HEK293 (cell line): Measurements from ENCODE around the gene MAP3K5.
A peak's percentile ranks its signal among the peaks of the same experiment; 100 is the strongest.

ENCODE experiments used
- CTCF ChIA-PET: fragments of 350-600 bp; formaldehyde crosslinking; extraction: SDS; loops from one replicate; lab custom pipeline; 2021; ENCODE audit warnings: antibody characterized with exemption; lab: Yijun Ruan, JAX
- POLR2A ChIA-PET: fragments of 300-600 bp; formaldehyde crosslinking; extraction: SDS; loops from one replicate; lab custom pipeline; 2020; ENCODE audit warnings: antibody characterized with exemption, inconsistent platforms; lab: Yijun Ruan, JAX
- H3K27ac ChIP-seq: fragments of 200-500 bp; sonication (Bioruptor generic); 2 replicates; pipeline ENCODE4 v1.5.1; 2014; ENCODE audit warnings: low read depth, low read length, control low read depth, inconsistent platforms; ENCODE audit errors: extremely low read depth
- H3K36me3 ChIP-seq, 2 experiments: fragments of 200-500 bp in 1 of 2; sonication (Bioruptor generic) in 1 of 2; 1 replicate in 1 of 2; 2 replicates in 1 of 2; pipeline ENCODE4 v1.5.1; 2014 to 2017; ENCODE audit warnings: inconsistent platforms in 2 of 2, low read length in 2 of 2; ENCODE audit not compliant: control insufficient read depth in 2 of 2, insufficient read depth in 1 of 2
- H3K4me1 ChIP-seq: fragments of 200-500 bp; sonication (Bioruptor generic); 2 replicates; pipeline ENCODE4 v1.5.1; 2014; ENCODE audit warnings: mild to moderate bottlenecking, low read length, inconsistent platforms; ENCODE audit not compliant: control insufficient read depth, insufficient read depth
- H3K4me3 ChIP-seq: 2 replicates; pipeline ENCODE4 v1.5.1; 2011; ENCODE audit warnings: low read depth, mild to moderate bottlenecking, control low read depth, low read length, moderate library complexity
- H3K9me3 ChIP-seq: fragments of 200-500 bp; sonication (Bioruptor generic); 2 replicates; pipeline ENCODE4 v1.5.1; 2014; ENCODE audit warnings: low read depth, low read length, inconsistent platforms; ENCODE audit not compliant: control insufficient read depth, insufficient read depth
- EGR2 ChIP-seq: fragments of 450-650 bp; formaldehyde crosslinking; IDR thresholded peaks from 2 replicates; pipeline ENCODE4 v1.5.1; 2016; ENCODE audit warnings: low read depth, missing biosample characterization, missing genetic modification characterization
- KLF9 ChIP-seq: fragments of 450-650 bp; formaldehyde crosslinking; IDR thresholded peaks from 2 replicates; pipeline ENCODE4 v1.5.1; 2016; ENCODE audit warnings: missing biosample characterization, missing genetic modification characterization, low read depth
- SCRT1 ChIP-seq: fragments of 450-650 bp; formaldehyde crosslinking; IDR thresholded peaks from 2 replicates; pipeline ENCODE4 v1.5.1; 2016; ENCODE audit warnings: missing biosample characterization, missing genetic modification characterization, borderline replicate concordance
- ZBTB48 ChIP-seq: fragments of 450-650 bp; formaldehyde crosslinking; IDR thresholded peaks from 2 replicates; pipeline ENCODE4 v1.5.1; 2016; ENCODE audit warnings: missing biosample characterization, missing genetic modification characterization
- ZNF10 ChIP-seq: fragments of 450-650 bp; formaldehyde crosslinking; IDR thresholded peaks from 2 replicates; pipeline ENCODE4 v1.5.1; 2017; ENCODE audit warnings: missing biosample characterization, missing genetic modification characterization
- ZNF433 ChIP-seq: fragments of 450-650 bp; formaldehyde crosslinking; IDR thresholded peaks from 2 replicates; pipeline ENCODE4 v1.5.1; 2016; ENCODE audit warnings: missing biosample characterization, missing genetic modification characterization, low read depth
- ZNF473 ChIP-seq: fragments of 450-650 bp; formaldehyde crosslinking; IDR thresholded peaks from 2 replicates; pipeline ENCODE4 v1.5.1; 2017; ENCODE audit warnings: missing biosample characterization, missing genetic modification characterization
- ZNF623 ChIP-seq: fragments of 450-650 bp; formaldehyde crosslinking; IDR thresholded peaks from 2 replicates; pipeline ENCODE4 v1.5.1; 2016; ENCODE audit warnings: missing biosample characterization, missing genetic modification characterization
- TF ChIP-seq, protein P1 (sequence below): fragments of 450-650 bp; IDR thresholded peaks from 2 replicates; pipeline ENCODE4 v1.5.1; 2018; ENCODE audit warnings: missing biosample characterization, mild to moderate bottlenecking, missing genetic modification characterization
- TF ChIP-seq, protein P2 (sequence below): fragments of 450-650 bp; formaldehyde crosslinking; IDR thresholded peaks from 2 replicates; pipeline ENCODE4 v1.5.1; 2017; ENCODE audit warnings: missing biosample characterization, missing genetic modification characterization
- TF ChIP-seq, protein P3 (sequence below): fragments of 450-650 bp; formaldehyde crosslinking; IDR thresholded peaks from 2 replicates; pipeline ENCODE4 v1.5.1; 2016; ENCODE audit warnings: missing biosample characterization, missing genetic modification characterization
- TF ChIP-seq, protein P4 (sequence below): fragments of 450-650 bp; formaldehyde crosslinking; IDR thresholded peaks from 2 replicates; pipeline ENCODE4 v1.5.1; 2017; ENCODE audit warnings: missing biosample characterization, missing genetic modification characterization
- TF ChIP-seq, protein P5 (sequence below): fragments of 450-650 bp; formaldehyde crosslinking; IDR thresholded peaks from 2 replicates; pipeline ENCODE4 v1.5.1; 2016; ENCODE audit warnings: missing biosample characterization, missing genetic modification characterization
- TF ChIP-seq, protein P6 (sequence below): fragments of 450-650 bp; formaldehyde crosslinking; IDR thresholded peaks from 2 replicates; pipeline ENCODE4 v1.5.1; 2016; ENCODE audit warnings: missing biosample characterization, missing genetic modification characterization

The MAP3K5 gene

DNA sequence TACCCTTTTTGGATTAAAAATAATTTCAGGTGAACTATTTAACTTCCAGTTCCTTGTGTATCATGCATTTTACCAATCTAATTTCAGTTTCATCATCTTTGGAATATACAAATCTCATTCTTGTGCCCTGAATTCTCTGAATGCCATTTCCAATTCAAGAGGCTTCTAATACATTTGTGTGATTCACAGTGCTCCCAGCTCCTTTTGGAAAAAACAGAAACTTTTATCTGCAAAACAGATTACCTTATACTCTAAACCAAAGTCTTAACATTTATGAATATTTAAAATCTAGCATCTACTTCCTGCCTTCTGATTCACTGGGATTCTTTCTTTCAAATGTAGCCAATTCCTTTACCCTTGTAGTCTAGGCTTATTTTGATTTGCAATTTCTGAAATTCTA is 19.0 kb upstream of the MAP3K5 start:
- Histone ChIP-seq H3K36me3 (no peaks in the 10 kb centered on the region), H3K9me3 (no peaks in the 10 kb centered on the region), H3K4me3 (no peak overlapping the region), H3K4me1 (no peaks in the 10 kb centered on the region), H3K27ac (no peak overlapping the region)
- CTCF ChIA-PET, result interaction anchor here (0.7 to 1.6 kb wide), 2 partner anchors 19 to 156 kb away, joined by 3 to 7 read pairs; partner anchors contain the start of gene MAP3K5
- TF ChIP-seq ZNF623 (tag by site-specific recombination) (no peak), KLF9 (no peak), ZNF433 (tag by site-specific recombination) (no peak), ZBTB48 (no peak), SCRT1 (tag by site-specific recombination) (no peak), ZNF473 (tag by site-specific recombination) (no peak)
- TF ChIP-seq, protein P1, sequence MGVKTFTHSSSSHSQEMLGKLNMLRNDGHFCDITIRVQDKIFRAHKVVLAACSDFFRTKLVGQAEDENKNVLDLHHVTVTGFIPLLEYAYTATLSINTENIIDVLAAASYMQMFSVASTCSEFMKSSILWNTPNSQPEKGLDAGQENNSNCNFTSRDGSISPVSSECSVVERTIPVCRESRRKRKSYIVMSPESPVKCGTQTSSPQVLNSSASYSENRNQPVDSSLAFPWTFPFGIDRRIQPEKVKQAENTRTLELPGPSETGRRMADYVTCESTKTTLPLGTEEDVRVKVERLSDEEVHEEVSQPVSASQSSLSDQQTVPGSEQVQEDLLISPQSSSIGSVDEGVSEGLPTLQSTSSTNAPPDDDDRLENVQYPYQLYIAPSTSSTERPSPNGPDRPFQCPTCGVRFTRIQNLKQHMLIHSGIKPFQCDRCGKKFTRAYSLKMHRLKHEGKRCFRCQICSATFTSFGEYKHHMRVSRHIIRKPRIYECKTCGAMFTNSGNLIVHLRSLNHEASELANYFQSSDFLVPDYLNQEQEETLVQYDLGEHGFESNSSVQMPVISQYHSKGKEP (tag by site-specific recombination), result no peak
- TF ChIP-seq, protein P2, sequence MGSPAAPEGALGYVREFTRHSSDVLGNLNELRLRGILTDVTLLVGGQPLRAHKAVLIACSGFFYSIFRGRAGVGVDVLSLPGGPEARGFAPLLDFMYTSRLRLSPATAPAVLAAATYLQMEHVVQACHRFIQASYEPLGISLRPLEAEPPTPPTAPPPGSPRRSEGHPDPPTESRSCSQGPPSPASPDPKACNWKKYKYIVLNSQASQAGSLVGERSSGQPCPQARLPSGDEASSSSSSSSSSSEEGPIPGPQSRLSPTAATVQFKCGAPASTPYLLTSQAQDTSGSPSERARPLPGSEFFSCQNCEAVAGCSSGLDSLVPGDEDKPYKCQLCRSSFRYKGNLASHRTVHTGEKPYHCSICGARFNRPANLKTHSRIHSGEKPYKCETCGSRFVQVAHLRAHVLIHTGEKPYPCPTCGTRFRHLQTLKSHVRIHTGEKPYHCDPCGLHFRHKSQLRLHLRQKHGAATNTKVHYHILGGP (tag by site-specific recombination), result no peak
- TF ChIP-seq, protein P3, sequence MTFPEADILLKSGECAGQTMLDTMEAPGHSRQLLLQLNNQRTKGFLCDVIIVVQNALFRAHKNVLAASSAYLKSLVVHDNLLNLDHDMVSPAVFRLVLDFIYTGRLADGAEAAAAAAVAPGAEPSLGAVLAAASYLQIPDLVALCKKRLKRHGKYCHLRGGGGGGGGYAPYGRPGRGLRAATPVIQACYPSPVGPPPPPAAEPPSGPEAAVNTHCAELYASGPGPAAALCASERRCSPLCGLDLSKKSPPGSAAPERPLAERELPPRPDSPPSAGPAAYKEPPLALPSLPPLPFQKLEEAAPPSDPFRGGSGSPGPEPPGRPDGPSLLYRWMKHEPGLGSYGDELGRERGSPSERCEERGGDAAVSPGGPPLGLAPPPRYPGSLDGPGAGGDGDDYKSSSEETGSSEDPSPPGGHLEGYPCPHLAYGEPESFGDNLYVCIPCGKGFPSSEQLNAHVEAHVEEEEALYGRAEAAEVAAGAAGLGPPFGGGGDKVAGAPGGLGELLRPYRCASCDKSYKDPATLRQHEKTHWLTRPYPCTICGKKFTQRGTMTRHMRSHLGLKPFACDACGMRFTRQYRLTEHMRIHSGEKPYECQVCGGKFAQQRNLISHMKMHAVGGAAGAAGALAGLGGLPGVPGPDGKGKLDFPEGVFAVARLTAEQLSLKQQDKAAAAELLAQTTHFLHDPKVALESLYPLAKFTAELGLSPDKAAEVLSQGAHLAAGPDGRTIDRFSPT (tag by site-specific recombination), result no peak
- TF ChIP-seq, protein P4, sequence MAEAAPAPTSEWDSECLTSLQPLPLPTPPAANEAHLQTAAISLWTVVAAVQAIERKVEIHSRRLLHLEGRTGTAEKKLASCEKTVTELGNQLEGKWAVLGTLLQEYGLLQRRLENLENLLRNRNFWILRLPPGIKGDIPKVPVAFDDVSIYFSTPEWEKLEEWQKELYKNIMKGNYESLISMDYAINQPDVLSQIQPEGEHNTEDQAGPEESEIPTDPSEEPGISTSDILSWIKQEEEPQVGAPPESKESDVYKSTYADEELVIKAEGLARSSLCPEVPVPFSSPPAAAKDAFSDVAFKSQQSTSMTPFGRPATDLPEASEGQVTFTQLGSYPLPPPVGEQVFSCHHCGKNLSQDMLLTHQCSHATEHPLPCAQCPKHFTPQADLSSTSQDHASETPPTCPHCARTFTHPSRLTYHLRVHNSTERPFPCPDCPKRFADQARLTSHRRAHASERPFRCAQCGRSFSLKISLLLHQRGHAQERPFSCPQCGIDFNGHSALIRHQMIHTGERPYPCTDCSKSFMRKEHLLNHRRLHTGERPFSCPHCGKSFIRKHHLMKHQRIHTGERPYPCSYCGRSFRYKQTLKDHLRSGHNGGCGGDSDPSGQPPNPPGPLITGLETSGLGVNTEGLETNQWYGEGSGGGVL (tag by site-specific recombination), result no peak
- TF ChIP-seq, protein P5, sequence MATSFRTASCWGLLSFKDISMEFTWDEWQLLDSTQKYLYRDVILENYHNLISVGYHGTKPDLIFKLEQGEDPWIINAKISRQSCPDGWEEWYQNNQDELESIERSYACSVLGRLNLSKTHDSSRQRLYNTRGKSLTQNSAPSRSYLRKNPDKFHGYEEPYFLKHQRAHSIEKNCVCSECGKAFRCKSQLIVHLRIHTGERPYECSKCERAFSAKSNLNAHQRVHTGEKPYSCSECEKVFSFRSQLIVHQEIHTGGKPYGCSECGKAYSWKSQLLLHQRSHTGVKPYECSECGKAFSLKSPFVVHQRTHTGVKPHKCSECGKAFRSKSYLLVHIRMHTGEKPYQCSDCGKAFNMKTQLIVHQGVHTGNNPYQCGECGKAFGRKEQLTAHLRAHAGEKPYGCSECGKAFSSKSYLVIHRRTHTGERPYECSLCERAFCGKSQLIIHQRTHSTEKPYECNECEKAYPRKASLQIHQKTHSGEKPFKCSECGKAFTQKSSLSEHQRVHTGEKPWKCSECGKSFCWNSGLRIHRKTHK (tag by site-specific recombination), result no peak
- TF ChIP-seq, all 188 proteins: peak for 0
- POLR2A ChIA-PET, result no interaction called here

DNA sequence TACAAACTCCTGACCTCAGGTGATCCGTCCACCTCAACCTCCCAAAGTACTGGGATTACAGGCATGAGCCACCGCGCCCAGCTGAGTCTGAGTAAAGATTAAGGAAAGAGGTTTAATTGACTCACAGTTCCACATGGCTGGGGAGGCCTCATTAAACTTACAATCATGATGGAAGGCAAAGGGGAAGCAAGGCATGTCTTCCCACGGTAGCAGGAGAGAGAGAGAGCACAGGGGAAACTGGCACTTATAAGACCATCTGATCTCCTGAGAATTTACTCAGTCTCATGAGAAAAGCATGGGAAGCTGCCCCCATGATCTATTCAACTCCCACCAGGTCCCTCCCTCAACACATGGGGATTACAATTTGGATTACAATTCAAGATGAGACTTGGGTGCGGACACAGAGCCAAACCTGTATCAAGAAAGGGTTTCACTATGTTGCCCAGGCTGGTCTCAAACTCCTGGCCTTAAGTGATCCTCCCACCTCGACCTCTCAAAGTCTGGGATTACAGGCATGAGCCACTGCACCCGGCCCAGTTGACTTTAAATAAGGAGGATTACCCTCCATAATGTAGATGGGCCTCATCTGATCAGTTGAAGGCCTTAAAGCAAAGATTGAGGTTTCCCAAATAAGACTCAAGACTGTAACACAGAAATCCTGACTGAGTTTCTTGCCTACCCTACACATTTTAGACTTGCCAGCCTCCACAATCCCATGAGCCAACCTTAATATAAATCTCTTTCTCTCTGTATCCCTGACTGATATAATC is 17.0 kb upstream of the MAP3K5 start:
- H3K27ac ChIP-seq, result no peak overlapping the region
- H3K4me1 ChIP-seq, result no peaks in the 10 kb centered on the region
- CTCF ChIA-PET, result interaction anchor here (0.6 to 2.8 kb wide), 2 partner anchors 165 to 261 kb away, joined by 4 to 8 read pairs; no protein-coding TSS in a partner anchor
- no peaks in the 10 kb centered on the region for H3K9me3 ChIP-seq
- POLR2A ChIA-PET, result no interaction called here
- TF ChIP-seq ZNF10 (tag by site-specific recombination) (peak; percentile 81), EGR2 (tag by site-specific recombination) (0 out of 2 replicates have a peak, but pooled peaks have one; percentile 15)
- TF ChIP-seq, protein P6, sequence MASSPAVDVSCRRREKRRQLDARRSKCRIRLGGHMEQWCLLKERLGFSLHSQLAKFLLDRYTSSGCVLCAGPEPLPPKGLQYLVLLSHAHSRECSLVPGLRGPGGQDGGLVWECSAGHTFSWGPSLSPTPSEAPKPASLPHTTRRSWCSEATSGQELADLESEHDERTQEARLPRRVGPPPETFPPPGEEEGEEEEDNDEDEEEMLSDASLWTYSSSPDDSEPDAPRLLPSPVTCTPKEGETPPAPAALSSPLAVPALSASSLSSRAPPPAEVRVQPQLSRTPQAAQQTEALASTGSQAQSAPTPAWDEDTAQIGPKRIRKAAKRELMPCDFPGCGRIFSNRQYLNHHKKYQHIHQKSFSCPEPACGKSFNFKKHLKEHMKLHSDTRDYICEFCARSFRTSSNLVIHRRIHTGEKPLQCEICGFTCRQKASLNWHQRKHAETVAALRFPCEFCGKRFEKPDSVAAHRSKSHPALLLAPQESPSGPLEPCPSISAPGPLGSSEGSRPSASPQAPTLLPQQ (tag by site-specific recombination), result no peak
- H3K36me3 ChIP-seq, result no peaks in the 10 kb centered on the region
- H3K4me3 ChIP-seq, result no peak overlapping the region
